OCI-LY7 (cell line): ENCODE data around the gene SOX8. TPM values are rescaled to one million over a fixed set of nuclear protein-coding genes. Genes with fewer than 3 reads are reported as not detected.

Experiments used
- total RNA-seq, 2 experiments: library from RNA; depleted of rRNA in 1 of 2; stranded (reverse); fragments of >200 nt in 1 of 2; shearing (Covaris generic) in 1 of 2; gene quantifications; 2 replicates each; pipeline ENCODE4 v1.2.3, GENCODE V29; 2014 to 2022

Gene SOX8
- total RNA-seq, 2 experiments from 2014 or later: 0.85 to 2.4 TPM

Other genes starting within 250 kb of the SOX8 start
- gene CIAO3, start 240.8 kb upstream of the SOX8 start, total RNA-seq (2014; rRNA removed; shearing (Covaris generic)): 142 and 169 TPM in 2 replicates
- gene CIAO3, start 240.8 kb upstream of the SOX8 start, total RNA-seq (2022): 156 and 173 TPM in 2 replicates
- gene MSLN, start 221.0 kb upstream of the SOX8 start, total RNA-seq (2014; rRNA removed; shearing (Covaris generic)): 0.13 TPM in 1 of 2 replicates, not detected in the other
- gene MSLN, start 221.0 kb upstream of the SOX8 start, total RNA-seq (2022): 0.30 and 0.44 TPM in 2 replicates
- gene RPUSD1, start 193.4 kb upstream of the SOX8 start, total RNA-seq (2014; rRNA removed; shearing (Covaris generic)): 51.4 and 64.1 TPM in 2 replicates
- gene RPUSD1, start 193.4 kb upstream of the SOX8 start, total RNA-seq (2022): 42.1 and 48.6 TPM in 2 replicates
- 98.9 and 125 TPM in 2 replicates for gene CHTF18, start 193.2 kb upstream of the SOX8 start, total RNA-seq (2014; rRNA removed; shearing (Covaris generic))
- gene CHTF18, start 193.2 kb upstream of the SOX8 start, total RNA-seq (2022): 145 and 146 TPM in 2 replicates
- gene GNG13, start 181.0 kb upstream of the SOX8 start, total RNA-seq (2014; rRNA removed; shearing (Covaris generic)): not detected in 2 replicates
- not detected in 2 replicates for gene GNG13, start 181.0 kb upstream of the SOX8 start, total RNA-seq (2022)
- gene LMF1, start 10.8 kb upstream of the SOX8 start, total RNA-seq (2014; rRNA removed; shearing (Covaris generic)): 5.8 and 17.0 TPM in 2 replicates
- gene LMF1, start 10.8 kb upstream of the SOX8 start, total RNA-seq (2022): 31.4 and 32.8 TPM in 2 replicates
- gene SSTR5, start 91.0 kb downstream of the SOX8 start, total RNA-seq (2014; rRNA removed; shearing (Covaris generic)): not detected in 2 replicates
- gene SSTR5, start 91.0 kb downstream of the SOX8 start, total RNA-seq (2022): not detected in 2 replicates
- not detected in 2 replicates for gene C1QTNF8, start 114.5 kb downstream of the SOX8 start, total RNA-seq (2014; rRNA removed; shearing (Covaris generic))
- gene C1QTNF8, start 114.5 kb downstream of the SOX8 start, total RNA-seq (2022): not detected in 2 replicates
- gene CACNA1H, start 171.3 kb downstream of the SOX8 start, total RNA-seq (2014; rRNA removed; shearing (Covaris generic)): not detected in 2 replicates
- gene CACNA1H, start 171.3 kb downstream of the SOX8 start, total RNA-seq (2022): not detected in 2 replicates
- not detected in 2 replicates for gene TPSG1, start 243.5 kb downstream of the SOX8 start, total RNA-seq (2014; rRNA removed; shearing (Covaris generic))
- gene TPSG1, start 243.5 kb downstream of the SOX8 start, total RNA-seq (2022): not detected in 2 replicates
- not detected in 2 replicates for gene TPSB2, start 248.4 kb downstream of the SOX8 start, total RNA-seq (2014; rRNA removed; shearing (Covaris generic))
- gene TPSB2, start 248.4 kb downstream of the SOX8 start, total RNA-seq (2022): not detected in 2 replicates